ENCODE measurements around the gene ACTN1.

The ACTN1 gene

DNA sequence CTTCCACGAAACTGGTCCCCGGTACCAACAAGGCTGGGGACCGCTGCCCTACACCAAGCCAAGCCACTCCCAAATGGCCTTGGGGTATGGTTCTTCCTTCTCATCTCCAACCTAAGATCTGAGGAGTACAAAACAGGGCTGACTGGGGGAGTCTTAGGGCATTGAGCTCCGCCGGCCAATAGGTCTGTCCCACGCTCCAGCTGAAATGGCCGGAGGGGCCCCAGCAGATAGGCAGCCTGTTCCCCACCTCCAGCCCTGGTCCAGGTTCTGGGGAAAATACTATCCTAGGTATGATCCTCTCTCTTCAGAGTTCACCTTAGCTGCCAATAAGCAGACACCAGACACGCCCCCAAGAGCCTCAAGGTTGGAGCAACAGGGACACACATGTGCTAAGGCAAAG, 90.2 kb downstream of the ACTN1 start:
- no peak for DNase-seq (ENCODE audit: low read depth, low spot score)

DNA sequence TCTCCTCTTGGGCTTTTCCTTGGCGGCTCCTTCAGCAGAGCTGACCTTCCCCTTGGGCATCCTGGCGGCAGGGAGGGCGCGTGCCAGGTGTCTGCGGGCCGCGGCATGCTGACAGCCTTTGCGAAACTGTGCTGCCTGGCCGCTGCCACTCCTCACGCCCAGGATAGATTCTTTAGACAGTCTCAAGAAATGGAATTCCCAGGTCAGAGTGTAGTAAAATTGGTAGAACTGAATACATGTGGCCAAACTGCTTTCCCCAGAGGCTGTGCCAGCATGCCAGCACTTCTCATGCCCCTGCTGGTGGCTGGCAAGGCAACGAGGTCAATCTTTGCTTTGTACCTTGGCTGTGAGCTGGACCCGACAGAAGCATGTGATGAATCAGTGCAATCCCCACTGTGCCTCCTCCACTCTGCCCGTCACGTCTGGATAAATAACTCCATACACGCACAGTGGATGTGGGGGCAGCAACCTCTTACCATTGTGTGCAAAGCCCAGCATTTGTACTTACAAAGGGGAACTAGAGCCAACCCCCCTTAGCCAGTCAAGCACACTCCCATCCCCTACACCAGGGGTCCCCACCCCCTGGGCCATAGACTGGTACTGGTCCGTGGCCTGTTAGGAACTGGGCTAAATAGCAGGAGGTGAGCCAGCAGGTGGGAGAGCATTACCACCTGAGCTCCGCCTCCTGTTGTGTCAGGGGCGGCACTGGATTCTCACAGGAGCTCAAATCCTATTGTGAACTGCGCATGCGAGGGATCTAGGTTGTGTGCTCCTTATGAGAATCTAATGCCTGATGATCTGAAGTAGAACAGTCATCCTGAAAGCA, 90.9 kb downstream of the ACTN1 start:
- no peak for DNase-seq (ENCODE audit: low read depth, low spot score)

DNA sequence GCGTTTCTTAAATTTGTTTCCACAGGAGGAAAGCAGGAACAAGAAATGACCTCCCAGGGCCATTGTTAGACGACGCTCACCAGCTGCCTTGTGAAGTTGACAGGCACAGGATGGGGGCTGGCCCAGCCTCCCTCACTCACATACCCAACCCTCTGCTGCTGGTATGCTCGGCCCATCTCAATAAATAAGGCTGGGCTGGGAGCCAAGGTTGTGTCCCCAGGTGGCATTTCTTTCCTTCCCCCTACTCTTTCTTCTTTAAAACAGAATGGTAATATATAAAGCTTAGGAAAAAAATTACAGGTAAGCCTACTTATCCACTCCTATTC, 93.0 kb downstream of the ACTN1 start:
- DNase-seq (ENCODE audit: low read depth, low spot score): no peak

DNA sequence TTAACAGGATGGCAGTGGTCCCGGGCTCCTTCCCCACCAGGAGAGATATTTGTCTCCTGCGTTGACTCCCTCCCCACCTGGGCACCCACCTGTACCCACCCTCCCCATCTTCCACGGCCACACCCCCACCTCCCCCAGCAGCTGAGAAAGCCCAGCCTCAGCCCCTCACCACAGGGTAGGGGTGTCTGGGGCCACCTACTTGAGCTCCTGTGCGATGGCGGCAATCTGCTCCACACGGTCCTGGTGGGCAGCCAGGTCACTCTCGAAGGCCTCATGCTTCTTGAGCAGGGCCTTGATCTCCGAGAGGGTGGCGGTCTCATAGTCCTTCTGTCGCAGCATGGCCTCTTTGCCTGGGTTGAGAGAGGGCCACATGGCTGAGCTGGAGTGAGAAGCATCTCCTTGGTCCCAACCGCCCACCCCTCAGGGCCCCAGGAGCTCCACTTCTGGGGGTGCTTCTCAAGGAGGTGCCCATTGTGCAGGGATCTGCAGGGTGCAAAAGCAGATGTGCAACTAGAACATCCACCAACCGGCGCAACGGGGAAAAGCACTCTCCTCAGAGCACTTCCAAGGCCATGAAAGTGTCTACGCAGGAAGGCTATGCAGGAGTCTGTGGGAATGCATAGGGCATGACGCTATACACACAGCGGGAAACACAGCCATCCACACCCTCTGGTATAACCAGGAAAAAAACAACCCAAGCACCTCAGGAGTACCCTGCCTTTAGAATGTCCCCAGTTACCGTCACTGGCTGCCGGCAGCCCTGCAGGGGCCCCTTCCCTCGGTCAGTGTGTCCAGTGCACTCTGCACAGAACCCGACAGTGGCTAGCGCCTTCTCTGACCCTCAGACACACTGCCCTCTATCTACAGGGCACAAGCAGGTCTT, 93.6 kb downstream of the ACTN1 start:
- no peak for DNase-seq (ENCODE audit: low read depth, low spot score)

DNA sequence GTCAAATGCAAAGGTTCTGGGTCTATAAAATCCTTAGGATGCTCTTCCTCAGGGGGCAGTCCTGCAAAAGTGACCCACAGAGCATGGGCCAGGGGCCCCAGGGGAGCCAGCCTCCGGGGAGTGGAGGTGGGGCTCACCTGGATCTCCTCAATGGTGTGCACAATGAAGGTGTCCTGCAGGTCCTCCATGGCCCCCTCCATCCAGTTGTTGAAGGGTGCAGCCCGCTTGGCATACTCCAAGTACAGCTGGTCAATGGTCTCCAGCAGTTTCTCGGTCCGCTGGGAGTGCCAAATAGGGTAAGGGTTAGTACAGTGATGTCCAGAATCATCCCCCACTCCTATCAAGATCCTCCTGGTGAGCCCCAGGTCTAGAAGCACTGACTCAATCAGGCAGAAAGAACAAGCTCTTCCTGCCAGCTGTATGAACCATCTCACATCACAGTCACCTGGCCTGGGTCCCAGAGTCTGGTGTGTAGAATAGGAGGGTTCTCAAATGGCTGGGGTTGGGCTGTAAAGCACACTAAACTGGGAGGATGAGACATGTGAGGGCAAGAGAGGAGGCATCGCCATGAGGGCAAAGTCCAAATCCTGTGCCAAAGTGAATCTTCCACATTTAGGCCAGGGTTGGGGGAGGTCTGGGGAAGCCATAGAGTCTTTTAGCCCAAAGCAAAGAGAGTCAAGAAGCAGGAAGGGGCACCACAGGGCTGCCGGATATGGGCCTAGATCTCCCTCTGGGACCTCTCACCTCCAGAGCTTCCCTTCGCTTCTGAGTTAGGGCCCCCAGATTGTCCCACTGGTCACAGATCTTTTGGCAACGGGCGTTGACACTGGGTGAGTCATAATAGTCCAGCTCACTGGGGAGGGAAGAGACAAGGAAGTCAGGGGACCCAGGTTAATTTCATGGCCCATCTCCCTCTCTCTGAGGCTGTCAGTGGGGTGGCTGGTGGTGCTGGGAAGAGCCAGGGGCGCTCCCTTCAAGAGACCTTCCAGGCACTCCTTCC, 94.8 kb downstream of the ACTN1 start:
- no peak for DNase-seq (ENCODE audit: low read depth, low spot score)

DNA sequence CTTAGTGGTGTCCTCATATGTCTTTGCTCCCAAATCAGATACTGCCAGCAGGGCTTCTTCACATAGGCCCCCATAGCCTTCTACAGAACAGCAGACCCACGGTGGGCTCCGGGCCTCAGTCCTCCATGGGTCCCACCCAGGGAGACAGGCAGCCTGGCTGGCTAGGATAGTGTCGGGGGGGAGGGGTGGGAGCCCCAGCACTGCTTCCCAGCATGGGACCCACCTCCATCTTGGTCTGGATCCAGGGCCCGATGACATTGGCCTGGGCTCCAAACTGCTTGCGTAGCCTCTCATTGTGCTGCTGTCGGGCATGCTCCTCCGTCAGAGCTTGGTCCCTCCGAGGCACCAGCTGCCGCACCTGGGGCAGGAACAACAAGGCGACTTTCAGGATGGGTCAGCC, 96.9 kb downstream of the ACTN1 start:
- DNase-seq (ENCODE audit: low read depth, low spot score): no peak

DNA sequence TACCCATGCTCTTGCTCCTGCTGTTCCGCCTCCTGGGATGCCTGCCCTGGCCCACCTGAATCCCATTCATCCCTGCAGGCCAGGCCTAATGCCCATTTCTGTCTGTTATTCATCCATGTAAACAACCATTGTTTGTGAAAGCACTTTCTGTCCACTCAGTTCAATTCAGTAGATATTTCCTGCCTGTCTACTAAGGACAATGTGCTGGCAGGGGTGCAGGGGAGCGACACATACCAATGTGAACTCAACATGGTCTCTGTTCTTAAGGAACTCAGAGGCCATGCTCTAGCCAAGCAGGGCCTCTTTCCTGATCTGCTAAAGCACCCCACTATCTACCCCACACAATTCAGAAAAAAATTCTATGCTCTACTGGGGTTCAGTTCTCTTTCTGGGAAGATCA, 97.7 kb downstream of the ACTN1 start:
- DNase-seq (ENCODE audit: low read depth, low spot score): no peak

DNA sequence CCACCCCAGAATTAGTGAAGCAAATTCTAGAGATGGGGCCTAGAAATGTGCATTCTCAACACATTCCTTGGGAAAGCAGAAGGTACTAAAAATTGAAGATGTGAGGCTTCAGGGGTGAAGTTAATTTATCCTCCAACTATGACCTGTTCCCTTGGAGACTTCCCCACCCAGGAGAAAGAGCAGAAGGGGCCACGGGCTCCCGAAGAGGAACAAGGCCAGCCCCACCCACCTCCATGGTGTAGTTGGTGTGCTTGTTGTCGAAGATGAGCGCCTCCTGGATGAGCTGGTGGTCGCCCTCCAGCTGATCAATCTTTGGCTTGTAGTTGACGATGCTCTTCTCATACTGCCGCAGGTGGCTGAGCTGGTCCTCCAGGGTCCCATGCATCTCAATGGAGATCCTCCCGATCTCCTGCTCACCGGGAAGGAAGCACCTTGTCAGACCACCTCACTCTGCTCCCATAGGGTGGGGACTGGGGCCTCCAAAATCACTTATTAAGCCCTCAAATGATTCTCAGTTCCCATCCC, 98.5 kb downstream of the ACTN1 start:
- no peak for DNase-seq (ENCODE audit: low read depth, low spot score)

DNA sequence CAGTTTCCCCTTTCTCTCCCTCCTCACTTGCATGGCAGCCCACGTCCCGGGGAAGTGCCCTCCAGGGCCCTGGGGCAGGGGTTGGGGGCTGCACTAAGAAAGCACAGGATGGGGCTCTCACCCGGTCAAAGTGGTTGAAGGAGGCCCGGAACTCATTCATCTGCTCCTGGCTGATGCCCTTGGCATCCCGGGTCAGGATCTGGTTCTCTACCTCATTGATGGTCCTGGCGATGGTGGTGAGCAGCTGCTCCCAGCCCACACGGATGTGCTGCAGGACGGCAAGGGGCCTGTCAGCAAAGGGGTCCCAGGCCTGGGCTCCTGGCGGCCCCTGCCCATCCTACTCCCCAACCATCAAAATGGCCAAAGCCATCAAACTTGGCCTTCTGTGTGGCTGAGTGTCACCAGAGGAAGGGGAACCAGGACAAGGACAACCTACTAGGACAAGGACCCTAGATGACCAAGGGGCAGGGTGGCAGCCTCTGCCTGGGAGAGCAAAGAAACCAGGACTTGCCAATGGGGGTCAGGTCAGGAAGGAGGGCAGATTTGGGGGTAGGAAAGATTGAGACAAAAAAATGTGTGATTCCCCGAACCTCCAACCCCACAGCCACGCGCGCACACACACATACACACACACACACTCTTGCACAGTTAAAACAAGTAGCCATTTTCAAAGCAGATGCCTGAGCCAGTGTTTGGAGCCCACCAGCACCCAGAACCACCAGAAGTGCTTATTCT, 99.1 kb downstream of the ACTN1 start:
- no peak for DNase-seq (ENCODE audit: low read depth, low spot score)

DNA sequence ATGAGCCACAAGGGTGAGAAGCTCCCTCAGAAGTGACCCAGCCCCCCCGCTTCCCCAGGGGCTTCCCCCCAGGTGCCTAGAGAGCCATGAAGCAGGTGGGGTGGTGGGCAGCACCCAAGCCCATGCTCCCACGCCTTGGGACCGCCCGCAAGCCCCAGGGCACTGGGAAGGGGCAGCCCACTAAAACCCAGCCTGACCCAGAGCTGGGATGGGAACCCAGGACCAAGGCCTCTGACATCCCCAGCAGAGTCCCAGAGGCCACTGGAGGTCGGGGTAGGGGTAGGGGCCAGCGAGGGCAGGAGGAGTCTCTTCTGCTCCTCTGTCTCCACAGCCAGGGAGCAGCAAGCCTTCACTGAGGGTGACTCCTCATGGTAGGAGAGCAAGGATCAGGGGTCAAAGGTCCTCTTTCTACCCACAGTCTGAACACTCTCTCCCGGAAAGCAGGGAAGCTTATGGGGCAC, 99.8 kb downstream of the ACTN1 start:
- DNase-seq (ENCODE audit: low read depth, low spot score): no peak

DNA sequence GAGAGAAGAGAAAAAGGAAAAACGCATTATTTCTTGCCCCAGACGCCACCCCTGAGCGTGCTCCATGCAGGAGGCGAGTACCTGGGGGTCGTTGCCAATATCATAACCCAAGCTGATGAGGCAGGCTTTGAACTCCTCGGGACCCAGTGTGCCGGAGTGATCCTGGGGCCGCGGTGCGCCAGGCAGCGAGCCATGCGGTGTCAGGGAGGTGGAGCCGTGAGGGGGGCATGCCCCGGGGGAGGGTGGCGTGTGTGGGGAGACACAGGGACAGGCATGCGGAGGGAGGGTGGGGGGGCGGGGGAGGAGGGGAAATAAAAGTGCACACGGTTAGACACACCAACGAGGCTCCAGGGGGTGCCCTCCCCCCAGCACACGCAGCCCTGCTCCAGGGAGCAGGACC, 100.2 kb downstream of the ACTN1 start:
- no peak for DNase-seq (ENCODE audit: low read depth, low spot score)

DNA sequence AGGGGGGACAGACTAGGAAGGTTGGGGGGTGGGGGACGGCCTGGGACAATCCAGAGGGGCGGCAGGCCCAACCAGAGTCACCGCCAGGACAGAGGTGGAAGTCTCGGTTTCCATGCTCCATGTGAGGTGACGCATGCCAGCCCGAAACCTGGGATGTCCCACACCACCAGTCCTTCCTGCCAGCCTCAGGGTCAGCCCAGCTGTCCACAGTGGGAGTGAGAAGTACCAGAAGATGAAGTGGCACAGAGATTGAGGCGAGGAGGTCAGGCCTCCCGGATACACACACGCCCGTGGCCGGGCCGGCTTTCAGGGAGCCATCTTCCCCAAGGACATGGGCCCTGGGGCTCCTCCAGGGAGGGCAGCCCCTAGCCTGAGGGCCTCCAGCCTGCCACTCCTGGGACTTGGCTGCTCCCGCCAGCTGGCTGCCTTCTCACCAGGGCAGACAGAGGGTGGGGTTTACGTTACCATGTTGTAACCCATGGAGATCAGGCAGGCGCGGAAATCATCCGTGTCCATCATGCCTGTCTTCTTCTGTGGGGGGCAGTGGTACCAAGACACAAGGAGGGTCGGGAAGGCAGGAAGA, 101.0 kb downstream of the ACTN1 start:
- no peak for DNase-seq (ENCODE audit: low read depth, low spot score)

DNA sequence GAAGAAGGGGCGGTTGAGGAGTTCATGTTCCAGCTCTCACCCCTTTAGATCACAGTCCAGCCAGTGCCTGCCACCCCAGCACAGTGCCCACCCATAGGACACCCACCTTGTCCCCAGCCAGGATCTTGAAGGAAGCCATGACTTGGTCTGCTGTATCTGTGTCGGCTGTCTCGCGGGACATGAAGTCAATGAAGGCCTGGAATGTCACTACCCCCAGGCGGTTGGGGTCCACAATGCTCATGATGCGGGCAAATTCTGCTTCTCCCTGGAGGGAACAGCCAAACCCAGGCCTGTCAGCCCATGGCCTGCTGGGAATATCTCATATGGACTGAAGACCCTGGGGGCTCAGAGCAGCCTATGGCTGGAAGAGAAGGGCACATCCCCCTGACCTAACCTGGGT, 102.1 kb downstream of the ACTN1 start:
- no peak for DNase-seq (ENCODE audit: low read depth, low spot score)

DNA sequence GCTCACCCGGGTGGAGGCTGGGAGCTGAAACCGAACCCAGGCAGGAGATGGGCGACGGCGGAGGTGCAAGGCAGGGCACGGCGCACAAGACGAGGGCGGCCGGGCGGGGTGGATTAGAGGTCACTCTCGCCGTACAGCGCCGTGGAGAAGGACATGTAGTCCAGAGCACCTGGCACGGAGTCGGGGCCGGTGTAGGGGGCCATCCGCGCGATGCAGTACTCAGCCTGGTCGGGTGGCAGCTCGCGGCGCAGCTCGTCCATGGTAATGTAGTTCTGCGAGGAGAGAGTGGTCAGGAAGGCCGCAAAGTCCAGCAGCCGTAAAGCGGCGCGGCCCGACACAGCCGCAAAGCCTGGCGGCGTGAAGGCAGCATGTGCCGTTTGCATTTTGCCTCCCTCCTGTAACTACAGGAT, 104.4 kb downstream of the ACTN1 start:
- no peak for DNase-seq (ENCODE audit: low read depth, low spot score)

DNA sequence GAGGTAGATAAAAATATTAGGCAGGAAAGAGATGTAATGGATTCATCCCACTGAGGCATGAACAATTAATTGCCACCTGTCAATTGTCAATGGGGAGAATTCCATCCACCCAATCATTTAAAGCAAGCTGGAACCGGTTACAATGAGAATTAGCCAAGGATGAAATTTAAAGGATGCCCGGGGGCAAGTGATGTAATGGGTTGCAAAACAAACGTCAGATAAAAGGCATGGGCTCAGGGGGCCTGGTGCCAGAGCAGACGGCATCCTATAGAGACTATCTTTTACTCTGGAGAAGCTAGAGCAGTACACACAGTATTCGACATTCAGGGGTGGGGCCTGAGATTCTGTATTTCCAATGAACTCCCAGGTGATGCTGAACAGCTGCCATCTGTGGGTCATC, 105.7 kb downstream of the ACTN1 start:
- DNase-seq (ENCODE audit: low read depth, low spot score): no peak

DNA sequence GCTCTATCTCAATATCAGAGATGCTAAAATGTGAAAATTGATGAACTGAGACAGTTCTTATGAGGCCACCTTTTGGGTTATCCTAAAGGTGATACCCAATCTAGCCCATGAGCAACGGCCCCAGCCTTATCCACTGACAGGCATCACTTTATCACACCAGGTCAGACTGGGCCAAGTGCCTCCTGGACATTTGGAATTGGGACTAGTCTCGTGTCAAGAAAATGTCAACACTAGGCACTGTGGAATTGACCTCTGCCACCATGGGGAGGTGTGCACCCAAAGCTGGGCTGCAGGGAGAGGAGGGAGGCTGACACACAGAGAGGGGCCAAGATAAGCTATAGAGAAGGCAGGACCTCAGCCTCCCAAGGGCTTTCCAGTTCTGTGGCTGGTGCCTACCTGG, 107.7 kb downstream of the ACTN1 start:
- no peak for DNase-seq (ENCODE audit: low read depth, low spot score)

DNA sequence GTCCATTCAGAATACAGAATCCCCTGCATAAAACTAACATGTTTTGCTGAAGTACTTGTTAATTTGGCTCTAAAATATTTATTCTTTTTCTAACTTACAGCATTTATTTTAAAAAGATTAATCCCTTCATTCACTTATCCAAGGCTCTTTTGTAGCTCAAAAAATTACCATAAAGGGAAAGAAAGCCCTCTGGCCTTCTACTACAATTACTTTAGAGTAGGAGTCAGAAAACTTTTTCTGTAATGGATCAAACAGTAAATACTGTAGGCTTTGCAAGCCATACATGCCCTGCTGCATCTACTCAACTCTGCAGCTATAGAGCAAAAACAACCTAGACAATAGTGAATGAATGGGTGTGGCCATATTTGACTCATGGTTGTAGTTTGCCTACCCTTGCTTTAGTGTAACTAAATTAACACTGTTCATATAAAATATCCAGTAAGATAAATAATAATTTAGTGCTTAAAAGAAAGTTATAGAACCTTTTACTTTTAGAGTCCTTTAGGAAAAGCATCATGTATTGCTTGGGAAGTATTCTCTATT, 112.0 kb downstream of the ACTN1 start:
- no peak for DNase-seq (ENCODE audit: low read depth, low spot score)

DNA sequence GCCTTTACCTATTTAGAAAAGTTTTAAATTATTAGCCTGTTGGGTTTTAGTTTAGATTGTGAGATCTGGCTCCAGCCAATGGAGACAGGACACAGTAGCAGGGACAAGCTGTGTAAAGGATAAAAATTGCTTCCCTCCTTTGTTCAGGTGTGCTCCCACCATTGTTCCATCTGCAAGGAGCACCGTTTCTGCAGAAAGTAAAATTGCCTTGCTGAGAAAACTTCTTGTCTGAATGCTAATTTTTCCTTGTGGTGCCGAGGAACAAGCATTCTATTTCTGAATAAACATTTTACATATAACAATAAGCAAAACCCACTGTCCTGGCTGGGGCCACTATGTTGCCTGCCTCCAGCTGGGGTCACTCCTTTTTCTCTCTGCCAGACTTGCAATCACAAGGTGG, 113.6 kb downstream of the ACTN1 start:
- DNase-seq (ENCODE audit: low read depth, low spot score): no peak

DNA sequence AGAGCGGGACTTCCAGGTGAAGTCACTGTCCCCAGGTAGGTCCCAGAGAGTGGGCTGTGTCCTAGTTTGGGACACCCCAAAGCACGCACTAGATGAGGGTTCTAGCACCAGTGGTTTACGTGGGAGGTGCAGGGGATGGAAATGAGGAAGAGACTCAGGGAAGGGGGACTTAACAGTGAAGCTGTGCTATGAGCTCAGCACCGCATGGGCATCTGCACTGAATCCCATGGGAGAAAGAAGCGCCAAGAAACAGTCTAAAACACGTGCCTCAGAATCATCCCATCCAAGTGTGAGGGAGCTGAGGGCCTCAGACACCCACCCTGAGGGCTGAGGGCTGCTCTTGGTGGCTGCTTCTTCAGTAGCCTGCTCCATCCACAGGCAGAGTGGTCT, 114.7 kb downstream of the ACTN1 start:
- DNase-seq (ENCODE audit: low read depth, low spot score): no peak
